ENCODE data around the gene ASPG.
A peak's percentile ranks its signal among the peaks of the same experiment; 100 is the strongest.

ASPG gene

DNA sequence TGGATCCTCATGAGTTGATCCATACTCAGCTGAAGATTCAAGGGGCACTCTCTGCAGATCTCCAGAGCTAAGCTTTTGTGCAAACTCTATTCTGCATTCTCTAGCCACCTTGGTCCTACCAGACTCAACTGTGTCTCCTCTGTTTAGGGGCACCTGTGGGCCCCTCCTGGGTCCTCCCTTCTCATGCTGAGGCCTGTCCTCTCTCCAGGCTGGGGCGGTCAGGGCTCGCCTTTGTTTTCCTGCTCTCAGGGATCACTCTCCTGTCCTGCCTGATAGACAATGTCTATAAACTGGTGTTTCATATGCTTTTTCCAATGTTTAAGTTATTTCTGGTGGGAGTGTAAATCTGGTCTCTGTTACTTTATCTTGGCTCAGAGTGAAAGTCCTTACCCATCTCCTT, 41.3 kb downstream of the ASPG start:
- intact Hi-C loops (cut with DNase I), result no loop called here
- no peak for DNase-seq

DNA sequence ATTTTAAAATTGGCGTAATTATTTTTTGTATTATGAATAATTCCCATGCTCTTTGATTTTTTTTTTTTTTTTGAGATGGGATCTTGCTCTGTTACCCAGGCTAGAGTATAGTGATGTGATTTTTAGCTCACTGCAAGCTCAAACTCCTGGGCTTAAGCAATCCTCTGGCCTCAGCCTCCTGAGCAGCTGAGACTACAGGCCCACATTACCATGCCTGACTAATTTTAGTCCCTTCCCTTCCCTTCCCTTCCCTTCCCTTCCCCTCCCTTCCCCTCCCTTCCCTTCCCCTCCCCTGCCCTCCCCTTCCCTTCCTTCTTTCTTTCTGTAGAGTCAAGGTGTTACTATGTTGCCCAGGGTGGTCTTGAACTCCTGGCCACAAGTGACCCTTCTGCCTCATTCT, 43.5 kb downstream of the ASPG start:
- DNase-seq, result no peak
- intact Hi-C loops (cut with DNase I), result no loop called here

DNA sequence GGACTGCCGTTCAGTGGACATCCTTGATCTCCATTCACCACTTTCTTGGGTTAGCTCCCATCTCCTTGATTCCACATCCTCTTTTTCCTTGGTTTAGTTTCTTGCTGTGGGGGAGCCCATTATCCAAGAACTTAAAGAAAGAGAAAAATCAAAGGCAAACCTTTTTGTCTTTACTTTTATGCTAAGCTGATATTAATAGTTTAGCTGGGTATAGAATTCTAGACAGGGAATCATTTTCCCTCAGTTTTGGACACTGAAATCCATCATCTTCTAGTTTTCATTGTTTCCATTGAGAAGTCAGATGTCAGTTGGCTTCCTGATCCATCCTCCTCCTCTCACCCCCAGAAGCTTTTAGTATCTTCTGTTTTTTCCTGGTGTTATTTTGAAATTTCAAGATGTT, 44.1 kb downstream of the ASPG start:
- no peak for DNase-seq
- intact Hi-C loops (cut with DNase I), result no loop called here

DNA sequence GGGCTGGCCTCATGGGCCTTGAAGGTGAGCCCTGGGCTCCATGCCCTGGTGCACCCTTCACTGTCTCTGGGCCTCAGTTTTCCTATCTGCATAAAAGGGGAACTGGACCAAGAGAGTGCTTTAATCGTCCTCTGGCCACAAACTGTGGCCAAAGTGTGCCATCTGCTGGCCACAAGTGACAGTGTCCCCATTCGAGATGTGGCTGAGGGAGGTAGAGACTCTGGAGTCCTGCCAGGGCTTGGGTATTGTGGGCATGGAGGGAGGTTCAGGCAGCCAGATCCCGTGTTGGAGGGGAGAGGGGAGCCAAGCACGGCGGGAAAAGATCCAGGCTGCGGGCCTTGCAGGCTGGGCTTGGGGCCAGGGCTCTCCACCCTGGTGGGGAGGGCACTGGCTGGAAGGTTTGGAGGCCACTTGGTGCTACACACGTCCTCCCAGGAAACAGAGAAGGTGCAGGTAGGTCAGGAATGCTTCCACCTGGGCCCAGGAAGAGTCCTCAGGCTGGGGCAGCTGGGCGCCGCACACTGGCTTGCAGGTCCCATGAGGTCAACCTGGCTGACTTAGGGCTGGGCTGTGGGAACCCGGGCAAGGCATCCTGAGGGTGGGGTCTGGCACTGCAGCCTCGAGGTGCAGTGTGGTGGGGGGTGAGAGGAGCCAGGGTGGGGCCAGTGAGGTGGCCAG, 45.6 kb downstream of the ASPG start:
- DNase-seq, result peak in 21 of 42 donors; percentile 1 to 66 (median 39)
- intact Hi-C loops (cut with DNase I), result no loop called here

DNA sequence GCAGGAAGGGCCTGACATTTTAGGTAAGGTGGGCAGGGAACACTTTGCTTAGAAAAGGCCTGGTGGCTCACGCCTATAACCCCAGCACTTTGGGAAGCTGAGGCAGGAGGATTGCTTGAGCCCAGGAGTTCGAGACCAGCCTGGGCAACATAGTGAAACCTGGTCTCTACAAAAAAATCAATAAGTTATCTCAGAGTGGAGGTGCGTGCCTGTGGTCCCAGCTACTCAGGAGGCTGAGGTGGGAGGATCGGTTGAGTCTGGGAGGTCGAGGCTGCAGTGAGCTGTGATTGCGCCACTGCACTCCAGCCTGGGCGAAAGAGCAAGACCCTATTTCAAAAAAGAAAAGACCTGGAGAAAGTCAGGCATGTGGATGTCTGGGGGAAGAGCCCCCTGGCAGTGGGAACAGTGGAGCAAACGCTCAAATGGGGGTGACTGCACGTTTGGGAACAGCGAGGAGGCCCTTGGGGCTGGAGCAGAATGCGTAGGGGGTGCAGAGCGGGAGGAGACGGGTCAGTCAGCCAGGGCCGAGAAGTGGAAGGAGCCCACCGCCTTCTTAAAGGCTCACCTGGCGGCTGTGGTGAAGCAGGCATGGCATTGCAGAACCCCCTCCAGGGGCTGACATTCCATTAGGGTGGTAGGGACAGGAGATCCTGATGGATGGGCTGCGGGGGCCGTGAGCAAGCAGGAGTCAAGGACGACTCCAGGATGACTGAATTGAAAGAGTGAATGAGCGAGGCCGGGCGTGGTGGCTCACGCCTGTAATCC, 46.6 kb downstream of the ASPG start:
- peak in 1 of 42 donors; percentile 7 for DNase-seq
- intact Hi-C loops (cut with DNase I), result no loop called here

DNA sequence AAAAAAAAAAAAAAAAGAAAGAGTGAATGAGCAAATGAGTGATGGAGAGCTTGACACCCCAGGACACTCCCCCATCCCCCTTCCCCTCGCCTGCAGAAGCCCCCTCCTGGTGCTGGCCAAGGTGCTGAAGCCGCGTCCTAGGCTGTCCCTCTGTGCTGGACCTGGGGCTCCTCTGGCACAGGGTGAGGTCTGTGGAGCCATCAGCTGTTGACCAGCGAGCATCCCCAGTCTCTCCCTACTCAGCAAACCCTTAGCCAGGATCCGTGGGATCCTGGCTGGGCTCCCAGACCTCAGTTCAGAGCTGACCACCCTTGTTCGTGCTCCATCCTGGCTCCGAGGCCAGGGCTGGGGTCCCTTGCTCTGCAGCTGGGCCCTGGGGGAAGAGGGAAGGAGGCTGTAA, 47.5 kb downstream of the ASPG start:
- intact Hi-C loops (cut with DNase I), result no loop called here
- DNase-seq, result peak in 1 of 42 donors; percentile 5

DNA sequence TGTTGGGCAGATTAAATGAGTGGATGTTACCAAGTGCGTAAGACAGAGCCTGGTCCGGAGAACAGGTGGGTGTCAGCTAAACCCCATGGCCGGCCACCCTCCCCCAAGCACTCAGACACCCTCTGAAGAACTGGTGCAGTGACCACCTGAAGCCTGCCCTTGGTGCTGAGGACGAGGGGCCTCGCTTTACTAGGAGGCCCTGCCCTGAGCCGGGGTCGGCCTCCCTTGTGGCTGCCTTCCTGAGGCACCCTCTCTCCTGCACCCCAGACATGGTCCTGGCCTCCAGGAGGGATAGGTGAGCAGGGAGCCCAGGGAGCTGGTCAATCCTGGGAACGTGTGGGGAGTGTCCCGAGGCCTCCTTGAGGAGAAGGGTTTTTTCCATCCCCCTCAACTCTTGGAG, 48.0 kb downstream of the ASPG start:
- intact Hi-C loops (cut with DNase I), result no loop called here
- peak in 2 of 42 donors; percentile 10 to 17 for DNase-seq

DNA sequence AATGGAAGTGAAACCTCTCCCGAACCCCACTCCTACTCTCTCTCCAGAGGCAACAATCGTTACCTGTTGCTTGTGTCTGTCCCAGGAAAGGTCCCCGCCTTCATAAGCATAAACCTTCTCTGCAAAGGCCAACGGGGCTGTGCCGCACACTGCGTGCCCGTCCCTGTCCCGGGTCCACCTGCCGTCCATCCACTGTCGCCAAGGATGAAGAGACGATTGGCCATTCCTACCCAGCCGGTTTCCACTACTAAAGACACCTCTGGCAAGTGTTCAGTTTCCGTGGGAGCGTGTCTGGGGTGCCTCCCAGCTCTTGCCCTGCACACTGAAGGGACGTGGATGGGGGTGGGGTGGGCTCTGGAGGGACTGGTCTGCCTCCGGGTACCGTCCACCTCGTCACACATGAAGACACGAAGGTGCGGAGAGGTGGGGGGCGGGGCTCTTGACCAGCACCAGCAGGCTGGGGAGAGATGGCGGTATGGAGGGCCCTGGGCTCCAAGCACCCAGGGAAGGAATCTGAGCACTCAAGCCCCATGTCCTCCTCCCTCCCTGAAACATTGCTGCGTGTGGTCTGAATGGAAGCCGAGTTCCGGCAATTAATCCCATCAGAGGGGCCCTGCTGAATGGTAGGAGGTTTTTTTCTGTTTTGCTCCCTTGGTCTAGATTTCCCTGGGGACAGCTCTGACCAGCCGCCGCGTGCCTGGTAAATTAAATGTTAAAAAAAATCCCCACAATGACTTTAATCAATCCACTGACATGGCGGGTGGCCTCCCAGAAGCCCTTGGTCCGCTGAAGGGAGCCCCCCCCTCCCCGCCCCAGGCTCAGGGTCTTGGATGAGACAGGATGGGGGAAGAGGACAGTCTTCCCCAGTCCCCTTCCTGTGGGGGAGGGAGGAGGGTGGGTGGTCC, 48.8 kb downstream of the ASPG start:
- DNase-seq, result peak in 1 of 42 donors; percentile 27
- intact Hi-C loops (cut with DNase I), result no loop called here

DNA sequence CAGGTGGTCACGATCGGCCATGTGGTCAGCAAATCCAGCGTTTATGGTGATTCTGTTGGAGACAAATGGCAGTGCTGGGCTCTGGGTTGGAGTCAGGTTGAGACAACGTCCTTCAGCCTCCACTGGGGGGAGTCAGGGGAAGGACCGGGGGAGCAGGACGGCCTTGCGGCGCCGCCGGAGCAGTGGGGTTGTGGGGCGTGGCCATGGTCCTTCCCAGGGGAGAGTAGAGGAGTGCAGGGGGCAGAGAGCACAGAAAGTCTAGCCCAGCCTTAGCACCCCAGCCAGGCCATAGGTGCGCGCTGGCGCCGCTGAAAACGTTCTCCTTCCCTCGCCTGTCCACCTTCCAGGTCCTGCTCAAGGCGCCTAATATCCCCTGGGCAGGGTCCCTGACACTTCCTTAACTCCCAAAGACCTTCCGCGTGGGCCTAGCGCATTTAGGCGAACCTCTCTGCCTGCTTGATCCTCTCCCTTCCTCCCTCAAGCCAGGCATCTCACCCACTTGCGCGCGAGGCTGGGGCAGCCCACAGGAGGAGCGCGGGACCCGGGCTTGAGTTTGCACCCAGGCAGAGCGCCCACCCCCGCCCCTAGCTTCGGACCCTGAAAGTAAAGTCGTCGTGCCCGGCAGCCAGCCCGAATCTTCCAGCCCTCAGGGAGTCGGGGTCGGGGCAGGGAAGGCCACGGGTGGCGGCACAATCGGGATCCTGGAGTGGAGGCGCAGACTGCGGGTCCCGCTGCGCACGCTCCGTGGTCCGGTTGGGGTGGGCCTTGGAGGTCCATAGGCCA, 49.8 kb downstream of the ASPG start:
- DNase-seq, result peak in 2 of 42 donors; percentile 11 to 22
- intact Hi-C loops (cut with DNase I), result loop anchor here (5.0 kb wide), 1 partner anchor 502 kb away; no protein-coding TSS in a partner anchor

DNA sequence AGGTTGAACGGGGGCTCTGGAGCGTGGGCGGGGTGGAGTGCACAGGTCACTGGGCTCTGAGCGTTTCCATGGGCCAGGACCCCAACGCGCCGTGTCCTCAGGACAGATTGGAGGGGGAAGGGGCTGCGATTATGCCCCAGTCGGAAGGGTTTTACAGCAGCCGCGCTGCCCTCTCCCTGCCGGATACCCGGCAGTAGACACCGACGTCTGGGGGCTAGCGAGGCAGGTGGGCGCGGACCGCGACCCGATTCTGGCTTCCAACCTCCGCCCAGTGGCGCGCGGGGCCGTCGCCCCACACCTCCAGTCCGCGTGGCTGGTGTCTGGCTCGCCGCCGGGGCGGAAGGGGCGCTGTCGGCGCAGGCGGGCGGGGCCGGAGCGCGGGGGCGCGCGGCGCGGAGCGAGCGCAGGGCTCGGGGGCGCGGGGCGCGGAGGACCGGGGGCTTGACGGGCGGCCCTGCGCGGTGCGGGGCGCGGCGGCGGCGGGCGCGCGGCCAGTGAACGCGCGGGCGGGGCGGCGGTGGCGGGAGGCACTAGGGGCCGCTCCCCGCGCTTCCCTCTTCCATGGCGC, 50.5 kb downstream of the ASPG start:
- intact Hi-C loops (cut with DNase I), result loop anchor here (2.0 to 5.0 kb wide), 2 partner anchors 429 to 501 kb away; no protein-coding TSS in a partner anchor
- peak in 2 of 42 donors; percentile 25 to 27 for DNase-seq

- peak in 2 of 42 donors; percentile 10 to 24 for DNase-seq
- intact Hi-C loops (cut with DNase I), result loop anchor here (2.0 to 5.0 kb wide), 2 partner anchors 428 to 501 kb away; no protein-coding TSS in a partner anchor
These were observed 51.2 kb downstream of the ASPG start for GRCh38 chr14:104136472-104137296.

DNA sequence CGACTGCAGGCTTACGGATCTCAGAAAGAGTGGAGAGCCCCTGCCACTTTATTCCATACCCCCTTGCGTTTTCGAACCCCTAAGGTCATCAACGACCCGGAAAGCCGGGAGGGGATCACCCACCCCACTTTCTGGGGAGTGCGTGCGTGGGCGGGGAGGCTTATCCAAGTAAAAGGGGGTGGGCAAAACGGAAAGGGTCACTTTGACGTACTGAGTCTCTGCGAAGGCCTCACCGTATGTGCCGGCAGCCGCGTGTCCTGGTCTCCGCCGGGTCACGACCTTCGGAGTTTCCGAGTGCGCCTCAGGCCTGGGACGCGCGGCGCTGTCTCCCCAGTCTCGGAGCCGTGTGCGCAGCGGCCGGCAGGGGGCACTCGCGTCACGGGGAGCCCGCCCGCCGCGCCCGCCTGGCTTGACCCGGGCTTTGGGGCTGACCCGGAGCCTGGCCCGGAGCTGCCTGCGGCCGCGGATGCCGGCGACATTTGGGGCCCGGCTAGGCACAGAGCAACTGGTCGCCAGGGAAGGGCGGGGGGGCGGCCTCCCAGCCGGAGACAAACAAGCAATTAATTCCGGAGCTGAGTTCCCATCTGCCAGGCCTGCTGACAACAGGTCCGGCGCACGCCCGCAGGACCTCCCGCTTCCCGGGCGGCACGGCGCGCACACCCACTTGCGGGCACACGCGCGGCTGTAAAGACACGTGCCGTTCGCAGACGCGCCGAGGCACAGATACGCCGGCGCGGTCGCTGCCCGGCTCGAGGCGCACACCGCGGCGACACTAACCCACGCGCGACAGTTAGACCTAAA, 52.0 kb downstream of the ASPG start:
- DNase-seq, result peak; percentile 28 to 88 (median 70)
- intact Hi-C loops (cut with DNase I), result loop anchor here (2.0 to 5.0 kb wide), 2 partner anchors 427 to 500 kb away; no protein-coding TSS in a partner anchor

- intact Hi-C loops (cut with DNase I), result loop anchor here (5.0 kb wide), 1 partner anchor 499 kb away; no protein-coding TSS in a partner anchor
- DNase-seq, result peak in 5 of 42 donors; percentile 11 to 39 (median 17)
These were observed 52.7 kb downstream of the ASPG start, which contains the start of gene KIF26A for GRCh38 chr14:104138098-104138717. KIF26A (plus strand) TSS chr14:104138587; CDS start chr14:104138723, 136 bp downstream.

DNA sequence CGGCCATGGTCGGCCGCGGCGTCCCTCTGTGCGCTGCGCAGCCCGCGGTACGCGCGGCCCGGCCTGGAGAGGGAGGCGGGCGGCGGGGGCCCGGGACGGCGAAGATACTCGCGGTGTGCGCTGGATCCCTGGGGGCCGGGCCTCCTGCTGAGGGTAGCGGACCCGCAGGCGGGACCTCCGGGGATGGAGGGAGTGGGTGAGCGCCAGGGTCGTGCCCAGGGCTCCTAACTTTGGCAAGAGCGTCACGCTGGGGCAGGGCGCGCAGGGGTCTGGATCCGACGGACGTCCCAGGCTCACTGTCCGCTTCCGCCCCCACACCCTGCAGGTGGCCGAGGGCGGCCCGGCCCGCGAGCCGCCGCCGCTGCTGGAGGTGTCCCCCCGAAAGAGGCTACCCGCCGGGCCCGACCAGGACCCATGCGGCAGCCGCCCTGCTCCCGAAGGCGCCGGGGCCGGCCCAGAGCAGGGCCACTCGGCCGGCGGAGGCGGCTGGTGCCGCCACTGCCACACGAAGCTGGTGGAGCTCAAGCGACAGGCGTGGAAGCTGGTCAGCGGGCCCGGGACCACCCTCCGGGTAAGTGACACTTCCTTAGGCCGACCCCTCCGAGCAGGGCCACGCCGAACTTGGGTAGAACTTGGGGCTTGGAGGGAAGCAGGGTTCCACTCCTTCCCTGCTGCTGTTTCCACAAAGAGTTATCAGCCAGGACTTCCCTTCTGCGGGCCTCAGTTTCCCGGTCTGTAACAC, 53.4 kb downstream of the ASPG start:
- intact Hi-C loops (cut with DNase I), result loop anchor here (5.0 kb wide), 1 partner anchor 498 kb away; no protein-coding TSS in a partner anchor
- DNase-seq, result peak in 3 of 42 donors; percentile 1 to 25 (median 12)

All from head of caudate nucleus (tissue), 42 donors.